ENCODE measurements around the gene MANSC4. TPM values are rescaled to one million over a fixed set of nuclear protein-coding genes. Genes with fewer than 3 reads are reported as not detected.

The MANSC4 gene
- total RNA-seq, 4 donors from 2014 or later: not detected

DNA sequence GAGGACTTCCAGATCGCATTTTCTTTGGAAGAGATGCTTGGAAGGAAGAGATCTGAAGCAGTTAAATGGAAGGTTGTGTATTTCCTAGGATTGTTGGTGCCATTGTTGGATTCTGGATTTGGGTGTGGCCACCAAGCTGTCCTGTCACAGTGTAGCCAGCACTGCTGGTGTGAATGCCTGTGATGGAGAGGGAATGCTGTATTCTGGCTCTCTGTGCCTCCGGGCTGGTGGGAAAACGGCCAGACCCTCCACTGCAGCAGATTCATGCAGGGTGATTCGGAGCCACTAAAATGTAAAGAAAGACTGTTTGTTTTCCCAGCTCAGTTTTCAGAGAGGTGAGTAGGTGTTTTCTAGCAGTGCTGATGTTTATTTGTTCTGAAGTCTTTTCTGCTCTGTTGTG, 30.7 kb upstream of the MANSC4 start:
- ATAC-seq: no peak
- no peak overlapping the region for H3K4me3 ChIP-seq

GRCh38 chr12:27808841-27809240, 28.8 kb upstream of the MANSC4 start:
- 30 to 56% methylated on average over 4 to 6 of the region's 6 CpGs for WGBS, 2 donors (ENCODE audit: low coverage in 1 of 2)
- H3K9me3 ChIP-seq: no peaks in the 10 kb centered on the region
- no peaks in the 10 kb centered on the region for H3K36me3 ChIP-seq
- H3K27ac ChIP-seq: no peak overlapping the region
- H3K4me1 ChIP-seq: peaks cover 0 to 11% (median 0%) of the 10 kb centered on the region in 3 donors
- no peak for ATAC-seq
- H3K27me3 ChIP-seq: no peaks in the 10 kb centered on the region
- no peak overlapping the region for H3K4me3 ChIP-seq
- no peak for TF ChIP-seq EP300 (IDR thresholded peaks at IDR 0.05)
- TF ChIP-seq, protein P1, sequence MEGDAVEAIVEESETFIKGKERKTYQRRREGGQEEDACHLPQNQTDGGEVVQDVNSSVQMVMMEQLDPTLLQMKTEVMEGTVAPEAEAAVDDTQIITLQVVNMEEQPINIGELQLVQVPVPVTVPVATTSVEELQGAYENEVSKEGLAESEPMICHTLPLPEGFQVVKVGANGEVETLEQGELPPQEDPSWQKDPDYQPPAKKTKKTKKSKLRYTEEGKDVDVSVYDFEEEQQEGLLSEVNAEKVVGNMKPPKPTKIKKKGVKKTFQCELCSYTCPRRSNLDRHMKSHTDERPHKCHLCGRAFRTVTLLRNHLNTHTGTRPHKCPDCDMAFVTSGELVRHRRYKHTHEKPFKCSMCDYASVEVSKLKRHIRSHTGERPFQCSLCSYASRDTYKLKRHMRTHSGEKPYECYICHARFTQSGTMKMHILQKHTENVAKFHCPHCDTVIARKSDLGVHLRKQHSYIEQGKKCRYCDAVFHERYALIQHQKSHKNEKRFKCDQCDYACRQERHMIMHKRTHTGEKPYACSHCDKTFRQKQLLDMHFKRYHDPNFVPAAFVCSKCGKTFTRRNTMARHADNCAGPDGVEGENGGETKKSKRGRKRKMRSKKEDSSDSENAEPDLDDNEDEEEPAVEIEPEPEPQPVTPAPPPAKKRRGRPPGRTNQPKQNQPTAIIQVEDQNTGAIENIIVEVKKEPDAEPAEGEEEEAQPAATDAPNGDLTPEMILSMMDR (IDR thresholded peaks at IDR 0.05): no peak

More for the DNA sequence above, 30.7 kb upstream of the MANSC4 start:
- no peaks in the 10 kb centered on the region for H3K36me3 ChIP-seq
- peaks cover 0 to 11% (median 0%) of the 10 kb centered on the region in 3 donors for H3K4me1 ChIP-seq
- no peaks in the 10 kb centered on the region for H3K27me3 ChIP-seq
- TF ChIP-seq POLR2AphosphoS5 (IDR thresholded peaks at IDR 0.05) (no peak), EP300 (IDR thresholded peaks at IDR 0.05) (no peak), POLR2A (IDR thresholded peaks at IDR 0.05) (no peak)
- TF ChIP-seq, protein P1 (IDR thresholded peaks at IDR 0.05): no peak
- no peaks in the 10 kb centered on the region for H3K9me3 ChIP-seq
- WGBS, 2 donors (ENCODE audit: low coverage in 1 of 2): 39 to 100% methylated on average over 1 to 3 of the region's 4 CpGs
- H3K27ac ChIP-seq: no peak overlapping the region

DNA sequence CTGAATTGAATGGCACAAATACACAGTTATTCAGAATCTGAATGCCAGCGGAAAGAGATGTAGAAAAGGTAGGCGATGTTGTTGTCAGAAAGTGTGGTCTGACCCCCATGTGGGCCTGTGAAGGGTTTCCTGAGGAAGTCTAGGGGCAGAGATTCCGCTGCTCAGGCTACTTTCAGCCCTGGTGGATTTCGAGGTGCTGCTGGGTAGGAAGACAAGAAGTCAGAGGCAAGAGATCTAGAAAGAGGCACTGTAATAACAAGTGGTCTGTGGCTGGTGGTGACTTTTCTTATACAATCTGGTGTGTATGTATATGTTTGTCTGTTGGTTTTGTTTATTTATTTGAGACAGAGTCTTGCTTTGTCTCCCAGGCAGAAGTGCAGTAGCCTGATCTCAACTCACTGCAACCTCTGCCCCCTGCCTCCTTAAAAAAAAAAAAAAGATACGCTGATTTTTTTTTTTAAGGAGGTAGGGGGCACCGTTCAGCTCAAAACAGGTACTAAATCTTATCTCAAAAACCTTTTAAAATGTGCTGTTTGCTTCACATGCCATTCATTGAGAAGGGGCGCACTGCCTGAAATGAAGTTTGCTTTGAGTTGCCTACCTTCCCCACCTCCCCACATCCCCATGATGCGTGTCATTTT, 27.1 kb upstream of the MANSC4 start:
- WGBS, 2 donors (ENCODE audit: low coverage in 1 of 2): 57 to 76% methylated on average over 7 to 8 of the region's 8 CpGs
- TF ChIP-seq POLR2A (IDR thresholded peaks at IDR 0.05) (no peak), POLR2AphosphoS5 (IDR thresholded peaks at IDR 0.05) (no peak), EP300 (IDR thresholded peaks at IDR 0.05) (no peak)
- TF ChIP-seq, protein P1 (IDR thresholded peaks at IDR 0.05): no peak
- ATAC-seq: no peak
- Histone ChIP-seq H3K27ac (no peak overlapping the region), H3K27me3 (no peaks in the 10 kb centered on the region), H3K4me1 (peaks cover 0 to 11% (median 0%) of the 10 kb centered on the region in 3 donors), H3K36me3 (no peaks in the 10 kb centered on the region), H3K4me3 (no peak overlapping the region), H3K9me3 (no peaks in the 10 kb centered on the region)

GRCh38 chr12:27806259-27806658, 26.2 kb upstream of the MANSC4 start:
- Histone ChIP-seq H3K27ac (no peak overlapping the region), H3K36me3 (no peaks in the 10 kb centered on the region), H3K27me3 (no peaks in the 10 kb centered on the region), H3K4me1 (peaks cover 0 to 7% (median 0%) of the 10 kb centered on the region in 3 donors), H3K9me3 (no peaks in the 10 kb centered on the region), H3K4me3 (no peak overlapping the region)
- 80% methylated on average over 1 of the region's 4 CpGs; no CpG with 5 or more reads in 1 of the 2 donors for WGBS, 2 donors (ENCODE audit: low coverage in 1 of 2)
- TF ChIP-seq POLR2A (IDR thresholded peaks at IDR 0.05) (no peak), EP300 (IDR thresholded peaks at IDR 0.05) (no peak), POLR2AphosphoS5 (IDR thresholded peaks at IDR 0.05) (no peak)
- TF ChIP-seq, protein P1 (IDR thresholded peaks at IDR 0.05): no peak
- no peak for ATAC-seq

- Histone ChIP-seq H3K9me3 (no peaks in the 10 kb centered on the region), H3K4me1 (no peaks in the 10 kb centered on the region), H3K4me3 (no peak overlapping the region), H3K27me3 (no peaks in the 10 kb centered on the region), H3K36me3 (peaks cover 0 to 8% of the 10 kb centered on the region in 2 donors), H3K27ac (no peak overlapping the region)
- 13% methylated on average over 1 of the region's 1 CpG; no CpG with 5 or more reads in 1 of the 2 donors for WGBS, 2 donors (ENCODE audit: low coverage in 1 of 2)
- TF ChIP-seq, protein P1 (IDR thresholded peaks at IDR 0.05): no peak
- no peak for TF ChIP-seq POLR2AphosphoS5 (IDR thresholded peaks at IDR 0.05)
- no peak for TF ChIP-seq POLR2A (IDR thresholded peaks at IDR 0.05)
- no peak for TF ChIP-seq EP300 (IDR thresholded peaks at IDR 0.05)
- no peak for ATAC-seq
Measured at GRCh38 chr12:27805238-27805637, 25.2 kb upstream of the MANSC4 start.
